ENCODE measurements around the gene IFI44.

- TF ChIP-seq CTCF (IDR thresholded peaks at IDR 0.05) = no peak
- no peak for TF ChIP-seq POLR2A (IDR thresholded peaks at IDR 0.05)
Observed at GRCh38 chr1:78681265-78681664, 31.6 kb downstream of the IFI44 start.

All from adrenal gland (tissue), 5 donors.